ENCODE results near the gene SRRD.

GRCh38 chr22:26522592-26522991, 38.9 kb downstream of the SRRD start:
- TF ChIP-seq POLR2A (IDR thresholded peaks at IDR 0.05): no peak
- TF ChIP-seq, protein P1, sequence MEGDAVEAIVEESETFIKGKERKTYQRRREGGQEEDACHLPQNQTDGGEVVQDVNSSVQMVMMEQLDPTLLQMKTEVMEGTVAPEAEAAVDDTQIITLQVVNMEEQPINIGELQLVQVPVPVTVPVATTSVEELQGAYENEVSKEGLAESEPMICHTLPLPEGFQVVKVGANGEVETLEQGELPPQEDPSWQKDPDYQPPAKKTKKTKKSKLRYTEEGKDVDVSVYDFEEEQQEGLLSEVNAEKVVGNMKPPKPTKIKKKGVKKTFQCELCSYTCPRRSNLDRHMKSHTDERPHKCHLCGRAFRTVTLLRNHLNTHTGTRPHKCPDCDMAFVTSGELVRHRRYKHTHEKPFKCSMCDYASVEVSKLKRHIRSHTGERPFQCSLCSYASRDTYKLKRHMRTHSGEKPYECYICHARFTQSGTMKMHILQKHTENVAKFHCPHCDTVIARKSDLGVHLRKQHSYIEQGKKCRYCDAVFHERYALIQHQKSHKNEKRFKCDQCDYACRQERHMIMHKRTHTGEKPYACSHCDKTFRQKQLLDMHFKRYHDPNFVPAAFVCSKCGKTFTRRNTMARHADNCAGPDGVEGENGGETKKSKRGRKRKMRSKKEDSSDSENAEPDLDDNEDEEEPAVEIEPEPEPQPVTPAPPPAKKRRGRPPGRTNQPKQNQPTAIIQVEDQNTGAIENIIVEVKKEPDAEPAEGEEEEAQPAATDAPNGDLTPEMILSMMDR (IDR thresholded peaks at IDR 0.05): no peak
